Adrenal gland (tissue), 12 donors: ENCODE data around the gene NAA10. TPM values are rescaled to one million over a fixed set of nuclear protein-coding genes. Genes with fewer than 3 reads are reported as not detected.

Experiments
- DNase-seq, 7 donors: peaks; one replicate each; pipeline ENCODE4 v3.0.0-alpha.2; 2019 to 2020
- H3K27ac ChIP-seq, 5 donors: fragments of 200-600 bp; sonication (generic) in 4 of 5; 1 replicate in 3 of 5; 2 replicates in 2 of 5; pipeline versions ENCODE4 v1.5.1 to v1.8.0; 2016 to 2020; ENCODE audit warnings: mild to moderate bottlenecking in 1 of 5
- H3K27me3 ChIP-seq: fragments of 200-600 bp; 2 replicates; pipeline ENCODE4 v1.8.0; 2021
- H3K36me3 ChIP-seq, 2 donors: fragments of 200-600 bp; replicated peaks in 1 of 2; 1 replicate in 1 of 2; 2 replicates in 1 of 2; pipeline versions ENCODE4 v1.5.1 to v1.8.0; 2018 to 2022
- H3K4me1 ChIP-seq, 2 donors: fragments of 200-600 bp; replicated peaks in 1 of 2; 1 replicate in 1 of 2; 2 replicates in 1 of 2; pipeline versions ENCODE4 v1.5.1 to v1.8.0; 2018 to 2021
- H3K4me3 ChIP-seq, 4 donors: fragments of 200-600 bp; sonication (generic) in 3 of 4; one replicate each; pipeline ENCODE4 v1.5.1; 2016 to 2018
- H3K9me3 ChIP-seq, 3 donors: fragments of 200-600 bp; sonication (generic) in 1 of 3; replicated peaks in 1 of 3; 1 replicate in 2 of 3; 2 replicates in 1 of 3; pipeline versions ENCODE4 v1.5.1 to v1.8.0; 2016 to 2021
- POLR2A ChIP-seq, 2 donors: fragments of 450-650 bp; IDR thresholded peaks; one replicate each; pipeline ENCODE4 v1.6.1; 2017; ENCODE audit warnings: antibody characterized with exemption in 2 of 2, mild to moderate bottlenecking in 2 of 2, moderate library complexity in 1 of 2
- WGBS, 4 donors: extraction: QIAGEN DNeasy Blood & Tissue Kit in 2 of 4; methylation state at CpG; one replicate each; pipeline versions ENCODE4 v1.1.5 to v1.1.7; 2013 to 2017; 5-methylcytosine and 5-hydroxymethylcytosine counted together
- intact Hi-C, 2 donors: fragments of 100-400 bp; cut with DNase I; formaldehyde crosslinking; loops; one replicate each; pipeline versions ENCODE4 v1.14.1 to v1.15.0; 2022 to 2023
- polyA plus RNA-seq, 3 donors: library from polyadenylated mRNA; stranded (reverse); fragments of 200-250 nt in 2 of 3; fragments of 350-450 nt in 1 of 3; fragmentation: Illumina TruSeq in 1 of 3; extraction: RNeasy Lipid Tissue Mini Kit (QIAGEN cat#74804) in 1 of 3; gene quantifications; one replicate each; pipeline ENCODE4 v1.2.3, GENCODE V29; 2013 to 2014
- total RNA-seq, 9 donors: library from RNA; depleted of rRNA in 4 of 9; stranded (reverse); fragments of >200 nt in 4 of 9; fragments of 120-200 nt in 1 of 9; fragmentation: NEBNext Ultra II Directional in 1 of 9; extraction: Animal tissue kit (Norgen Biotek cat#: 25700) in 1 of 9; gene quantifications; one replicate each; pipeline versions ENCODE4 v1.1.0 to v1.2.4, GENCODE V29; 2013 to 2023
- TF ChIP-seq, protein P1 (sequence below), 6 experiments: fragments of 450-650 bp in 4 of 6; fragments of 200-600 bp in 2 of 6; sonication (generic) in 1 of 6; IDR thresholded peaks; 1 replicate in 5 of 6; 2 replicates in 1 of 6; pipeline versions ENCODE4 v1.5.1 to v1.8.0; 2016 to 2021; ENCODE audit warnings: antibody characterized with exemption in 6 of 6, mild to moderate bottlenecking in 2 of 6, moderate library complexity in 1 of 6
- donor health status: healthy with polysubstance abuse.
- donor health status: Bipolar disorder and iron deficiency.
- donor health status: DM: yes; HTN: yes; CAD: no.
- donor health status: DM: no; HTN: no; CAD: no.
- donor health status: DM: no; HTN: no; CAD: no.
- donor health status: DM: yes; HTN: yes; CAD: no.

NAA10 gene
- total and polyA plus RNA-seq, 12 donors, result 60.0 to 287 (median 97.8) TPM

DNA sequence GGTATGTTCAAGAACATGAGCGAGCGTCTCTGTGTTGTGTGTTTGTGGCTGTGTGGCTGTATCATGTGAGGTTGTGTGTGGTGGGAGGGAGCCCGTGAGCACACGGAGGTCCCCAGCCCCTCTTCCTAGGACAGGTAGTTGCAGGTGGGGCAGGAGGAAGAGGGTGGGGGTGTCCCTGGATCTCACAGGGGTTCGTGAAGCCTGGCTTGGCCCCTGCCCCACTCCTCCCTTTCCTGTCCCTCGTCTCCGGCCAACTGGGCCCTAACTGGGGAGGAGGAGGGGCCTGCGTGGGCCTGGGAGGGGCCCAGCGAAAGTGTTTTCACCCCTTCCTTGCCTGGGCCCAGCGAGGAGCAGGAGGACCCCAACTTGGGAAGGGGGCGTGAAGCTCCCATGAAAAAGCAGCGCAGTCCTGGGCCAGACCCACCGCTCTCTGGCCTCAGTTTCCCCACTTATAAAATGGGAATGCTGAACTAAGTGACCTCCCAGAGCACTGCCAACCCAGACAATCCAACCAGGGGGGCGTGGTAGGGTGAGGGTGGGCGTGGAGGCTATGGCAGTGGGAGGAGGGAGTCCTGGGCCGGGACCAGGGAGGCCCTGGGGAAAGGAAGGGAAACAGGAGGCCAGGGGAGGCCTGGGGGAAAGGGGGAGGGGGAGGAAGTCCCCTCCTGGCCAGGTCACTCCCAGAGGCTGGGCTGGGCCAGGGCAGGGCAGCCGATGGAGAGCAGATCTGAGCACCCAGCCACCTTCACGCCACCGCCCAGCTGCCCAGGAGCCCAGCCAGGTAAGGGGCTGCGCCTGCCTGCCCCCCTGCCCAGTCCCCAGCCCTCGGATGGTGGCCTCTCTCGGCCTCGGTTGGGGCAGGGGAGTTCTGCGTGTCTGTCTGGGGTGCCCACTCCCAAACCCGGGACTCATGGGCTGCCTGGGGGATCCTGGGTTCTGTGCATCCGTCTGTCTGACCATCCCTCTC, 30.6 kb downstream of the NAA10 start, which contains the start of gene AVPR2:
Gene AVPR2 (plus strand): TSS at position 683 of the 967 bp plus-strand sequence. CDS start 473 bp downstream, outside the sequence.
- 49 to 58% (median 53%) methylated on average over 8 to 24 of the region's 26 CpGs for WGBS, 4 donors
- intact Hi-C loops, result no loop called here

DNA sequence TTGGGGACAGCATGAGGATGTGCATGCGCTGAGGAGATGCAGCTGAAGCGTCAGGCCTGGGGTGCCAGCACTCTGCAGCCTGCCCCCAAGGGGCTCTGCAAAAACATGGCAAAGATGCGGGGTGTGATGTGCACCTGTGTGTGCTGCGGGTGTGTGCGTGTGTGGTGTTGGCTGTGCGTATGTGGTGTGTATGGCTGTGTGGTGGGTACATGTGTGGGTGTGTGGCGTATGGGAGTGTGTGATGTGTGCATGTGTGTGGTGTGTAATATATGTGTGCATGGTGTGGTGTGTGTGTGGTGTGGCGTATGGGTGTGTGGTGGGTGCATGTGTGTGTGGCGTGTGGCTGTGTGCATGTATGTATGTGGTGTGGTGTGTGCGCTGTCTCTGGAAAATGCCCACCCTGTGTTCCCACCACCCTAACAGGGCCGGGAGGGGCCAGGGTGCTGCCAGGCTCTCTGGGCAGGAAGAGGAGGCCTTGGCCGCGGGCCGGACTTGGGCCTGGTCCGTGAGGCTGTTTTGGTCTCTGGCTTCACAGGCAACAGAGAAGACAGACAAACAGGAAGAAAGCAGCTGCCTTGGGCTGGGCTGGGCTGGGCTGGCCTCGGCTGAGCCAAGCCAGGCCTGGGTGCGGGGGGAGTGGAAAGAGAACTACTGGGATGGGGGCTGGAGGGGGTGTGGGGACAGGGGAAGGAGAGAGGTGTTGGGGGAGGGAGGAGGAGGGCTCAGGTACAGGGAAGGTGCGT, 31.4 kb downstream of the NAA10 start:
- peak overlapping the region in 1 of 5 donors; percentile 61 for H3K27ac ChIP-seq
- H3K9me3 ChIP-seq, result no peaks in the 10 kb centered on the region
- H3K4me1 ChIP-seq, result no peaks in the 10 kb centered on the region
- intact Hi-C loops, result no loop called here
- peaks cover 14% of the 10 kb centered on the region for H3K27me3 ChIP-seq
- TF ChIP-seq POLR2A (IDR thresholded peaks at IDR 0.05), result no peak
- TF ChIP-seq, protein P1, sequence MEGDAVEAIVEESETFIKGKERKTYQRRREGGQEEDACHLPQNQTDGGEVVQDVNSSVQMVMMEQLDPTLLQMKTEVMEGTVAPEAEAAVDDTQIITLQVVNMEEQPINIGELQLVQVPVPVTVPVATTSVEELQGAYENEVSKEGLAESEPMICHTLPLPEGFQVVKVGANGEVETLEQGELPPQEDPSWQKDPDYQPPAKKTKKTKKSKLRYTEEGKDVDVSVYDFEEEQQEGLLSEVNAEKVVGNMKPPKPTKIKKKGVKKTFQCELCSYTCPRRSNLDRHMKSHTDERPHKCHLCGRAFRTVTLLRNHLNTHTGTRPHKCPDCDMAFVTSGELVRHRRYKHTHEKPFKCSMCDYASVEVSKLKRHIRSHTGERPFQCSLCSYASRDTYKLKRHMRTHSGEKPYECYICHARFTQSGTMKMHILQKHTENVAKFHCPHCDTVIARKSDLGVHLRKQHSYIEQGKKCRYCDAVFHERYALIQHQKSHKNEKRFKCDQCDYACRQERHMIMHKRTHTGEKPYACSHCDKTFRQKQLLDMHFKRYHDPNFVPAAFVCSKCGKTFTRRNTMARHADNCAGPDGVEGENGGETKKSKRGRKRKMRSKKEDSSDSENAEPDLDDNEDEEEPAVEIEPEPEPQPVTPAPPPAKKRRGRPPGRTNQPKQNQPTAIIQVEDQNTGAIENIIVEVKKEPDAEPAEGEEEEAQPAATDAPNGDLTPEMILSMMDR (IDR thresholded peaks at IDR 0.05), result no peak
- WGBS, 4 donors, result 63 to 71% (median 66%) methylated on average over 8 to 18 of the region's 18 CpGs
- H3K36me3 ChIP-seq, result no peaks in the 10 kb centered on the region
- H3K4me3 ChIP-seq, result no peak overlapping the region
- DNase-seq, result peak in 2 of 7 donors; percentile 19 to 51

More for the DNA sequence above, 30.6 kb downstream of the NAA10 start, which contains the start of gene AVPR2:
- Histone ChIP-seq H3K4me1 (no peaks in the 10 kb centered on the region), H3K27me3 (peaks cover 14% of the 10 kb centered on the region), H3K27ac (peak within 1 kb of the TSS in 1 of 5 donors; percentile 61), H3K36me3 (no peaks in the 10 kb centered on the region), H3K9me3 (no peaks in the 10 kb centered on the region), H3K4me3 (no peak within 1 kb of the TSS)
- no peak for TF ChIP-seq POLR2A (IDR thresholded peaks at IDR 0.05)
- TF ChIP-seq, protein P1 (IDR thresholded peaks at IDR 0.05), result no peak
- peak in 1 of 7 donors; percentile 16 for DNase-seq

DNA sequence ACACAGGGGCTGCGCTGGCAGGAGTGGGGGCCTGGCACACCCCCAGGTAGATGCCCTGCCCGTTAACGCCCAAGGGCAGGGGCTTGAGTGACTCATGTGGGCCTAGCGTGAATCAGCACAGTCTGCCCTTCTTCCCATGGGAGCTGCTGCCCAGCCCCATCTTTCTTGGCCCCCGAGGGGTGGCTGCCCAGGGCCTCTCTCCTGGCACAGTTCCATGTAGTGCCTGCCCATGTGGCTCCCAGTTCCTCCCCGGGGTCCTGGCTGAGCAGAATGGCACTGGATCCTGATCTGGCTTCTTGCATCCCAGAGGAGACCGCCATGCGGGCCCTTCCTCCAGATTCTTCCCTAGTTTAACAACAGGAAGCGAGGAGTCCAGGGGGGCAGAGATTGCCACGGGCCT, 32.5 kb downstream of the NAA10 start:
- 50 to 58% (median 56%) methylated on average over 2 to 10 of the region's 10 CpGs; no CpG with 5 or more reads in 1 of the 4 donors for WGBS, 4 donors
- no peak overlapping the region for H3K27ac ChIP-seq
- intact Hi-C loops, result no loop called here

More for the DNA sequence above, 32.5 kb downstream of the NAA10 start:
- peak in 1 of 7 donors; percentile 17 for DNase-seq
- no peaks in the 10 kb centered on the region for H3K4me1 ChIP-seq
- TF ChIP-seq, protein P1 (IDR thresholded peaks at IDR 0.05), result no peak
- TF ChIP-seq POLR2A (IDR thresholded peaks at IDR 0.05), result no peak
- H3K9me3 ChIP-seq, result no peaks in the 10 kb centered on the region
- no peak overlapping the region for H3K4me3 ChIP-seq
- H3K27me3 ChIP-seq, result peaks cover 14% of the 10 kb centered on the region
- no peaks in the 10 kb centered on the region for H3K36me3 ChIP-seq
